Fibroblast of lung (primary cell): ENCODE measurements around the gene TMEM234.

Experiments
- EZH2 ChIP-seq: IDR thresholded peaks from 2 replicates; pipeline ENCODE4 v1.5.1; 2012; ENCODE audit warnings: low read length, control low read depth, mild to moderate bottlenecking; ENCODE audit errors: missing control alignments
- TF ChIP-seq, protein P1 (sequence below), 2 donors: IDR thresholded peaks in 1 of 2; conservative IDR thresholded peaks in 1 of 2; 1 replicate in 1 of 2; 2 replicates in 1 of 2; pipeline ENCODE4 v1.5.1; 2011 to 2012; ENCODE audit warnings: low read length in 2 of 2, control low read depth in 1 of 2, inconsistent platforms in 1 of 2, low read depth in 1 of 2, mild to moderate bottlenecking in 1 of 2

DNA sequence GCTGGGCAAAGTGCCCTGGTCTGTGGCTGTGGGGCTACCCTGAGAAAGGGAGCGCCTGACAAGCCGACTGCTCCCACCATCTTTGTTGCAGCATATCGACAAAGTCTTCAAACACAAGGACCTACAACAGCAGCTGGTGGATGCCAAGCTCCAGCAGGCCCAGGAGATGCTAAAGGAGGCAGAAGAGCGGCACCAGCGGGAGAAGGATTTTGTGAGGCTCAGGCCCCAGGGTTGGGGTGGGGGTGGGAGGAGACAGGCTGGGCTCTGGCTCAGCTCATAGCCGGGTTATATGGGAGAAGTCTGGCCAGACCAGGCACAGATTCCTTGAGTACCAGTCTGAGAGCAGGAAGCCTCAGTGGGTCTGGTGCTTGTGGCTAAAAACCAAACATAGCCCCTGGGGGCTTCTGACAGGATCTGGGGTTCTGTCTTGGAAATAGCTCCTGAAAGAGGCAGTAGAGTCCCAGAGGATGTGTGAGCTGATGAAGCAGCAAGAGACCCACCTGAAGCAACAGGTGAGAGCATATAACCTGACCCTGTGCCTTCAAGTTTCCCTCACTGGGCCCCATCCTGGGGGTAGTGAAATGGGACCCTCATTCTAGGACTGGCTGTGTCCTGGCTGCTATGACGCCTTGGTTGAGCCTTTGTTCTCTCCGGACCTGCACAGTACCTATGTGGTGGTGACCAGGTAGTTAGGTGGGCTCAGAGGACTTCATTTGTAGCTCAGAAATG, 29.8 kb downstream of the TMEM234 start:
- no peak for TF ChIP-seq EZH2
- TF ChIP-seq, protein P1, sequence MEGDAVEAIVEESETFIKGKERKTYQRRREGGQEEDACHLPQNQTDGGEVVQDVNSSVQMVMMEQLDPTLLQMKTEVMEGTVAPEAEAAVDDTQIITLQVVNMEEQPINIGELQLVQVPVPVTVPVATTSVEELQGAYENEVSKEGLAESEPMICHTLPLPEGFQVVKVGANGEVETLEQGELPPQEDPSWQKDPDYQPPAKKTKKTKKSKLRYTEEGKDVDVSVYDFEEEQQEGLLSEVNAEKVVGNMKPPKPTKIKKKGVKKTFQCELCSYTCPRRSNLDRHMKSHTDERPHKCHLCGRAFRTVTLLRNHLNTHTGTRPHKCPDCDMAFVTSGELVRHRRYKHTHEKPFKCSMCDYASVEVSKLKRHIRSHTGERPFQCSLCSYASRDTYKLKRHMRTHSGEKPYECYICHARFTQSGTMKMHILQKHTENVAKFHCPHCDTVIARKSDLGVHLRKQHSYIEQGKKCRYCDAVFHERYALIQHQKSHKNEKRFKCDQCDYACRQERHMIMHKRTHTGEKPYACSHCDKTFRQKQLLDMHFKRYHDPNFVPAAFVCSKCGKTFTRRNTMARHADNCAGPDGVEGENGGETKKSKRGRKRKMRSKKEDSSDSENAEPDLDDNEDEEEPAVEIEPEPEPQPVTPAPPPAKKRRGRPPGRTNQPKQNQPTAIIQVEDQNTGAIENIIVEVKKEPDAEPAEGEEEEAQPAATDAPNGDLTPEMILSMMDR (conservative IDR thresholded peaks at IDR 0.05 in 1 of 2, IDR thresholded peaks at IDR 0.05 in 1 of 2; ENCODE audit: low read depth in 1 of 2, low read length in 2 of 2), result no peak
